GM18907 (cell line): Measurements from ENCODE around the gene SULT2B1.

Experiments
- ATAC-seq: cut with Tn5 transposase; IDR thresholded peaks from one replicate; pipeline ENCODE4 v1.9.1; 2021; ENCODE audit warnings: mild to moderate bottlenecking, moderate library complexity; ENCODE audit not compliant: unreplicated experiment

The SULT2B1 gene

GRCh38 chr19:48646722-48647216 is 94.8 kb downstream of the SULT2B1 start:
- no peak for ATAC-seq

- ATAC-seq, result no peak
Measured at GRCh38 chr19:48648134-48648533, 96.2 kb downstream of the SULT2B1 start.
